ENCODE data around the gene PTPRG. TPM values are rescaled to one million over a fixed set of nuclear protein-coding genes. Genes with fewer than 3 reads are reported as not detected.

Gene PTPRG
- total RNA-seq, 4 donors from 2014 or later = 33.5 to 56.6 (median 46.9) TPM

DNA sequence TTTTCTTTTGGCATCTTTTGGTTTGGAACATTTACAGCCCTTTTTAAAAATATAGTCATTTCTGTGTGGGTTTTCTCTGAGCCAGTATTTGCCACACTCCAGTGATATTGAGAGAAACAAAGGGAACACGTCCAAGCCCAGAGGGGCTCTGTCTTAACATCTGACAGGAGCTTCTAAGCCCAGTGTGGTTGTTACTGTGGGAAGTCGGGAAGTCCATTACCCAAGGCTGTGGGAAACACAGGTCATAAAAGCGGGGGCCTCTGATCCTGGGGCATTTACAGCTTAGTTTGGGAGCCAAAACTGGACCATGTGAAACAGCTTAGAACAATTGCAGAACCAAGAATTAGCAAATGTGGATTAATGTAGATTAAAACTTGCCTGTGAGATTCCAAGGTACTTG is 123.0 kb downstream of the PTPRG start:
- TF ChIP-seq, protein P1, sequence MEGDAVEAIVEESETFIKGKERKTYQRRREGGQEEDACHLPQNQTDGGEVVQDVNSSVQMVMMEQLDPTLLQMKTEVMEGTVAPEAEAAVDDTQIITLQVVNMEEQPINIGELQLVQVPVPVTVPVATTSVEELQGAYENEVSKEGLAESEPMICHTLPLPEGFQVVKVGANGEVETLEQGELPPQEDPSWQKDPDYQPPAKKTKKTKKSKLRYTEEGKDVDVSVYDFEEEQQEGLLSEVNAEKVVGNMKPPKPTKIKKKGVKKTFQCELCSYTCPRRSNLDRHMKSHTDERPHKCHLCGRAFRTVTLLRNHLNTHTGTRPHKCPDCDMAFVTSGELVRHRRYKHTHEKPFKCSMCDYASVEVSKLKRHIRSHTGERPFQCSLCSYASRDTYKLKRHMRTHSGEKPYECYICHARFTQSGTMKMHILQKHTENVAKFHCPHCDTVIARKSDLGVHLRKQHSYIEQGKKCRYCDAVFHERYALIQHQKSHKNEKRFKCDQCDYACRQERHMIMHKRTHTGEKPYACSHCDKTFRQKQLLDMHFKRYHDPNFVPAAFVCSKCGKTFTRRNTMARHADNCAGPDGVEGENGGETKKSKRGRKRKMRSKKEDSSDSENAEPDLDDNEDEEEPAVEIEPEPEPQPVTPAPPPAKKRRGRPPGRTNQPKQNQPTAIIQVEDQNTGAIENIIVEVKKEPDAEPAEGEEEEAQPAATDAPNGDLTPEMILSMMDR (IDR thresholded peaks at IDR 0.05) = no peak
- TF ChIP-seq POLR2A (IDR thresholded peaks at IDR 0.05) = no peak
- no peaks in the 10 kb centered on the region for H3K27me3 ChIP-seq
- peak overlapping the region in 1 of 4 donors; percentile 32 for H3K27ac ChIP-seq
- peaks cover 0 to 13% (median 3%) of the 10 kb centered on the region in 4 donors for H3K4me1 ChIP-seq
- H3K4me3 ChIP-seq = no peak overlapping the region
- no peak for DNase-seq
- H3K9me3 ChIP-seq = no peaks in the 10 kb centered on the region
- H3K36me3 ChIP-seq = no peaks in the 10 kb centered on the region

GRCh38 chr3:61685755-61686154 is 124.4 kb downstream of the PTPRG start:
- no peak for TF ChIP-seq POLR2A (IDR thresholded peaks at IDR 0.05)
- TF ChIP-seq, protein P1 (IDR thresholded peaks at IDR 0.05) = peak in 3 of 6 experiments; percentile 16 to 36 (median 30)
- H3K4me1 ChIP-seq = peaks cover 0 to 13% (median 3%) of the 10 kb centered on the region in 4 donors
- H3K4me3 ChIP-seq = peak overlapping the region in 1 of 4 donors; percentile 9
- DNase-seq = no peak
- no peaks in the 10 kb centered on the region for H3K9me3 ChIP-seq
- H3K36me3 ChIP-seq = no peaks in the 10 kb centered on the region
- no peaks in the 10 kb centered on the region for H3K27me3 ChIP-seq
- peak overlapping the region in 1 of 4 donors; percentile 46 for H3K27ac ChIP-seq

- Histone ChIP-seq H3K4me3 (no peak overlapping the region), H3K27me3 (no peaks in the 10 kb centered on the region), H3K9me3 (no peaks in the 10 kb centered on the region), H3K27ac (peak overlapping the region in 1 of 4 donors; percentile 46), H3K36me3 (no peaks in the 10 kb centered on the region), H3K4me1 (peaks cover 0 to 13% (median 3%) of the 10 kb centered on the region in 4 donors)
- DNase-seq = no peak
- TF ChIP-seq POLR2A (IDR thresholded peaks at IDR 0.05) = no peak
- TF ChIP-seq, protein P1 (IDR thresholded peaks at IDR 0.05) = no peak
Measured at GRCh38 chr3:61686228-61686648, 124.9 kb downstream of the PTPRG start.

- peak in 1 of 3 donors; percentile 53 for DNase-seq
- no peaks in the 10 kb centered on the region for H3K9me3 ChIP-seq
- peaks cover 0 to 13% (median 3%) of the 10 kb centered on the region in 4 donors for H3K4me1 ChIP-seq
- TF ChIP-seq POLR2A (IDR thresholded peaks at IDR 0.05) = no peak
- TF ChIP-seq, protein P1 (IDR thresholded peaks at IDR 0.05) = no peak
- H3K27me3 ChIP-seq = no peaks in the 10 kb centered on the region
- no peaks in the 10 kb centered on the region for H3K36me3 ChIP-seq
- H3K27ac ChIP-seq = no peak overlapping the region
- H3K4me3 ChIP-seq = no peak overlapping the region
Measured at GRCh38 chr3:61687206-61687605, 125.8 kb downstream of the PTPRG start.

- H3K27me3 ChIP-seq = no peaks in the 10 kb centered on the region
- DNase-seq = no peak
- peaks cover 0 to 13% (median 3%) of the 10 kb centered on the region in 4 donors for H3K4me1 ChIP-seq
- H3K4me3 ChIP-seq = no peak overlapping the region
- no peak overlapping the region for H3K27ac ChIP-seq
- H3K36me3 ChIP-seq = no peaks in the 10 kb centered on the region
- no peaks in the 10 kb centered on the region for H3K9me3 ChIP-seq
- TF ChIP-seq POLR2A (IDR thresholded peaks at IDR 0.05) = no peak
- TF ChIP-seq, protein P1 (IDR thresholded peaks at IDR 0.05) = no peak
Measured at GRCh38 chr3:61687663-61688306, 126.4 kb downstream of the PTPRG start.
